ENCODE results near the gene HAUS3.

GRCh38 chr4:2266821-2267220 is 24.9 kb upstream of the HAUS3 start:
- TF ChIP-seq CTCF (IDR thresholded peaks at IDR 0.05; ENCODE audit: control extremely low read depth in 1 of 3, insufficient read depth in 1 of 3, low read depth in 1 of 3, low read length in 3 of 3) (no peak), YY1 (IDR thresholded peaks at IDR 0.05; ENCODE audit: low read depth, low read length) (no peak), POLR2A (IDR thresholded peaks at IDR 0.05; ENCODE audit: control extremely low read depth in 1 of 2, low read depth in 2 of 2, low read length in 2 of 2) (no peak), CHD2 (IDR thresholded peaks at IDR 0.05; ENCODE audit: low read length) (no peak), EP300 (IDR thresholded peaks at IDR 0.05; ENCODE audit: borderline replicate concordance in 1 of 2, low read depth in 2 of 2, low read length in 2 of 2) (no peak), MAX (IDR thresholded peaks at IDR 0.05) (no peak), ZNF274 (IDR thresholded peaks at IDR 0.05; ENCODE audit: borderline replicate concordance, extremely low read depth, low read length) (no peak), HDAC2 (IDR thresholded peaks at IDR 0.05; ENCODE audit: borderline replicate concordance in 1 of 2, low read depth in 2 of 2, low read length in 2 of 2) (no peak), POLR2AphosphoS5 (IDR thresholded peaks at IDR 0.05; ENCODE audit: low read depth, low read length) (no peak), ATF3 (IDR thresholded peaks at IDR 0.05; ENCODE audit: insufficient read depth, low read depth, low read length) (no peak)
